IPS-18c (cell line): Measurements from ENCODE around the gene CLPSL2.

ENCODE experiments used
- H3K4me3 ChIP-seq: 2 replicates; pipeline ENCODE4 v1.7.0; 2013; ENCODE audit warnings: low read depth, mild to moderate bottlenecking, low read length, moderate library complexity; ENCODE audit not compliant: insufficient read depth
- H3K9me3 ChIP-seq: one replicate; pipeline ENCODE4 v1.6.1; 2013; ENCODE audit warnings: mild to moderate bottlenecking, low read length, moderate library complexity; ENCODE audit not compliant: control insufficient read depth, insufficient read depth

Gene CLPSL2

DNA sequence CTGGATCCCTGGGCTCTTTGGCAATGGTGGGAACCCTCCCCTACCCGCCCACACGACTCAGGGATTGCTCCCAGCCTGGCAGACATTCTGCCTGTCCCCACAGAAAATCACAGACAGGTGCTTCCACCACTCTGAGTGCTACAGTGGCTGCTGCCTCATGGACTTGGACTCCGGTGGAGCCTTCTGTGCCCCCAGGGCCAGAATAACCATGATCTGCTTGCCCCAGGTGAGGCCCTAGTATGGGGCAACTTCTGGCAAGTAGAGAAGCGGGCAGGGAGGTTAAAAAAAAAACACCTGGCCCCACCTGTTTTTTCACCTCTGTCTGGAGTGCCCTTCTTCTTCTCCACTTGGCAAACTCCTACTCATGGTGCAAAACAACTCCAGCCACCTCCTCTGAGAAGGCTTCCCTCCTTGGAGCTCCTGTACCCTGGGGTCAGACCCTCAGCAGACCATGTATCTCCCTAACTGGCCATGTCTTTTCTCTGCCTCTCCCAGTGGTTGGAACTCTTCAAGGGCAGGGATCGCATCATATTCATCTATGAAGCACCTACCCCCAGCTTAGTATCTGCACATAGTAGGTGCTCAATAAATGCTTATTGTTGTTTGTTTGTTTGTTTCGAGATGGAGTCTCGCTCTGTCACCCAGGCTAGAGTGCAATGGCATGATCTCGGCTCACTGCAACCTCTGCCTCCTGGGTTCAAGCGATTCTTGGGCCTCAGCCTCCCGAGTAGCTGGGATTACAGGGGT is 1.1 kb downstream of the CLPSL2 start:
- Histone ChIP-seq H3K9me3 (no peaks in the 10 kb centered on the region), H3K4me3 (no peak overlapping the region; the same call in 1 of the 2 replicates)

DNA sequence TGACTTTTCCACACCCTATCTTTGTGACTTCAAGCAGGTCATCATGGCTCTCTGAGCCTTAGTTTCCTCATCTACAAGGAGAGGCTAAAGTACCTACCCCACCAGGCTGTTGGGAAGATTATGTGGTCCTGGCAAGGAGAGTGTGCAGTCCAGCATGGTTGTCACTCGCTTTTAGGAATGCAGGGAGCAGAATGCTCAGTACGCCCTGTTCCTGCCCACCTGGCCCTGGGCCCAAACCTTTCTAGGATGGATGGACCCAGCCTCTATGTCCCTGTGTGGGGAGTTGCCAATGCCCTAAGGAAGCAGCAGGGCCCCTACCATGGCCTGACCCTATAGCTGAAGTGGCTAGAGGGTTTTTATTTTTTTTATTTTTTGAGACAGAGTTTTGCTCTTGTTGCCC is 2.0 kb downstream of the CLPSL2 start:
- H3K4me3 ChIP-seq = no peak overlapping the region
- H3K9me3 ChIP-seq = no peaks in the 10 kb centered on the region

DNA sequence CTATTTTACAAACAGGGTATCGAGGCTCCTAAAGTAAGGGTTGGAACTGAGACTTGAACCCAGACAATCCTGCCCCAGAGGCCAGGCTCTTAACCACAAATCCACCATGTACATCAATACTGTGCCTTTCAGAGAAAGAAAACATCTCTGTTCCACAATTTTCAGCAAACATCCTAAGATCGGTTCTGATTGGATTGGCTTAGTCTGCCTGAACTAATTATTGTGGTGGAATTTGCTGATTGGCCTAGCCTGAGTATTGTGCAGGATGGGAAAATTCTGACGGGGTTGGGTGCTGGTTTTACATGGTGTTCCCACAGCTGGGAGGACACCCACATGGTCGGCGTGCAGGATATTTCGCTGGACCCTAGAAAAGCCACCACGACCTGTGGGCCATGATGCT is 4.3 kb downstream of the CLPSL2 start, which contains the start of gene CLPSL1:
CLPSL1 (plus strand) TSS at position 301 of the 400 bp plus-strand sequence; CDS start at position 393, 92 bp downstream.
- no peaks in the 10 kb centered on the region for H3K9me3 ChIP-seq
- no peak within 1 kb of the TSS for H3K4me3 ChIP-seq

DNA sequence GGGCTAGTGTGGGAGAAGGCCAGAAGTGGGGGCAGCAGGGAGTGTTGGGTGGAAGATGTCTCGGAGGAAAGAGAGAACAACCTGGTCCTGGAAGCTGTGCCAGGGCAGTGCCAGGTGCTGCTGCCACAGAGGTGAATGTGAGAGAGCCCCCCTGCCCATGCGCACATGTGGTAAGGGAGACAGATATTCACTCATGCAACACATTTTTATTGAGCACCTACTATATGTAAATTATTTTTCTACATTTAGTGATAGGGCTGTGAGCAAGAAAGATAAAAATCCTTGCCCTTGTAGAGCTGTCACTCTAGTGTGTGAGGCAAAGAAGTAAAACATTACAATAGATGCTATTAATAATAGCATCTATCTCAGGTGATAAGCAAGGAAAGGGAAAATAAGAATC is 4.9 kb downstream of the CLPSL2 start:
- Histone ChIP-seq H3K9me3 (no peaks in the 10 kb centered on the region), H3K4me3 (no peak overlapping the region)

DNA sequence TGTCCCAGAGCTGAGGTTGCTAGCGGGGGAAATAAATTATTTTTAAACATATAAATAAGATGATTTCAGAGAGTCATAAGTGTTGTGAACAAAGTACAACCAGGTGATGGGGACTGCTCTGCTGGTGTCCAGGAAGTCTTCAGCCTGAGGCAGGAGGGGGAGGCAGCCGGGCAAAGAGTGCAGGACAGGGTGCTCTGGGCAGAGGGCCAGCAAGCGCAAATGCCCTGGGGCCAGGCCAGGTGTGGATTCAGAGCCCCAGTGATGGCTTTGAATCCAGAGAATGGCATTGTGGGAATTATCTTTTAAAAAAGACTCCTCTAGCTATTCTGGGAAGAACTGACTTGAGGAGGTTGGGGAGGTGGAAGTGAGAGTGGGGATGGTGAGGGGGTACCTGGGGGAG is 6.0 kb downstream of the CLPSL2 start:
- no peaks in the 10 kb centered on the region for H3K9me3 ChIP-seq
- no peak overlapping the region for H3K4me3 ChIP-seq

DNA sequence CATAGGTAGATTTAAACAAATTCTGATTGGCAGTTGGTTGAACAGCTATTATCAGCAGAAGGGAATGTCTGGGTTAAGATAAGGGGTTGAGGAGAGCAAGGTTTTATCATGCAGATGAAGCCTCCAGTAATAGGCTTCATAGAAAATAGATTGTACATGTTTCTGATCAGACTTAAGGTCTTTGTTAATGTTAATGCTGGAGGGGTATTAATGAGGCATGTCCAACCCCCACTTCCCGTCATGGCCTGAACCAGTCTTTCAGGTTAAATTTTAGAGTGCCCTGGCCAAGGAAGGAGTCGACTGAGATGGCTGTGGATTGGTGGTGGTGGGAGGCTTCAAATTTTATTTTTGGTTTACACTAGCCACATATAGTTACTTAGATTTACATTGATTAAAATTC is 7.8 kb downstream of the CLPSL2 start:
- Histone ChIP-seq H3K9me3 (no peaks in the 10 kb centered on the region), H3K4me3 (no peak overlapping the region)

DNA sequence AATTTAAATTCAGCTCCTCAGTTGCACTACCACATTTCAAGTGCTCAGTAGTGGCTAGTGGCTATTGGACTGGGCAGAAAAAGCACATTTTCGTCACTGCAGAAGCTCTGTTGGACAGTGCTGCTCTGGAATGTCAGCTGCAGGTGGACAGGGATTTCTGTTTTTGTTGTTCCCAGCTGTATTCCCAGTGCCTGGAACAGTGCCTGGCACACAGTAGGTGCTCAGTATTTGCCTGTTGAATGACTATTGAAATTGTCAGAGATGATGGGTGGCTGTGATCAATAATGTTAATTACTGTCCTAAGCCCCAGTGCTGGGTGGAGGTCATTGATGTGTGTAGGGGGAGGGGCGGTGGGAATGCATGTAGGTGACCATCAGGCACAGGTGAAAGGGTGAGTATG is 9.9 kb downstream of the CLPSL2 start:
- H3K4me3 ChIP-seq = no peak overlapping the region

DNA sequence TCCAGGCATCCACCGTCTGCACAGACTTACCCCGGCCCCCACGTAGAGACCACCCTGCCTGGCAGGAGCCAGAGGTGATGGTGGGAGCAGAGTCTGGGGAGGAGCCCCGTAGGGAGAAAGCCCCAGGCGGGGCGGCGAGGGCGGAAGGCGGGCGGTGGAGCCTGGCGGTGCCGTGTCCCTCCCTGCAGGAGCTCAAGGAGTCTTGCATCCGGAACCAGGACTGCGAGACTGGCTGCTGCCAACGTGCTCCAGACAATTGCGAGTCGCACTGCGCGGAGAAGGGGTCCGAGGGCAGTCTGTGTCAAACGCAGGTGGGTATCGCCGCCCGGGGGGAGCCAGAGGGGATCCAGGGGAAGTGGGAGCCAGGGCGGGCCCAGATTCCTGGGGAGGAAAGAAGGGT is 10.4 kb downstream of the CLPSL2 start:
- no peak overlapping the region for H3K4me3 ChIP-seq
- no peaks in the 10 kb centered on the region for H3K9me3 ChIP-seq

More for the DNA sequence above, 9.9 kb downstream of the CLPSL2 start:
- no peaks in the 10 kb centered on the region for H3K9me3 ChIP-seq

DNA sequence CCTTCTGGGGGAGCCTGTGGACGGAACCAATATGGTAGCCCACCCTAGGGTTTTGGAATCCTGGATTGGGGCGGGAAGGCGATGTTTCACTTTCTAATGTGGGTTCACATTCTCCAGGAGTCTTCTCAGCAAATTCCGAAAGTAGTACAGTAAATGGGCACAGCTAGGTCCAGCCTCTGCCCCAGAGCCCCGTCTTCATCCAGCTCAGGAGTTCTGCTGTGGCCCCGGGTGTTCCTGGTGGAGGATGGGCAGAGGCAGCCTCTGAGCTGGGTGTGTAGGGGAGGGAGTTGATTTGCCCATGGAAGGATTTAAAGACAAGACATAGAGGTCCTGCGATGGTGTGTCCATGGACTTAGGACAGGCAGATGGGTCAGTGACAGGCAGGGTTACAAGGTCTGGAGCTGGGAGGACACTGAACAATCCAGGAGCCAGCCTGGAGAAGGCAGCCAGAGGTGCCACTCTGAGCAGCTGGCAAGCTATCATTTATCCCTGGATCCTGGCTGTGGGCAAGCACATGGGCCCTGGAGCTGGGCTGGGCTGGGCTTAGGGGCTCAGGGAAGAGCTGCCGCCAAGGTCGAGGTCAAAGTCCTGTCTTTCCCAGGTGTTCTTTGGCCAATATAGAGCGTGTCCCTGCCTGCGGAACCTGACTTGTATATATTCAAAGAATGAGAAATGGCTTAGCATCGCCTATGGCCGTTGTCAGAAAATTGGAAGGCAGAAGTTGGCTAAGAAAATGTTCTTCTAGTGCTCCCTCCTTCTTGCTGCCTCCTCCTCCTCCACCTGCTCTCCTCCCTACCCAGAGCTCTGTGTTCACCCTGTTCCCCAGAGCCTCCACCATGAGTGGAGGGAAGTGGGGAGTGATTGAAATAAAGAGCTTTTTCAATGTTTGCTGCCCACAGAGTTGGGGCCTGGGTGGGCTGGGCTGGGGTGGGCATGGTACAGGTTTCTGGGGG is 11.1 kb downstream of the CLPSL2 start:
- Histone ChIP-seq H3K4me3 (no peak overlapping the region), H3K9me3 (no peaks in the 10 kb centered on the region)

DNA sequence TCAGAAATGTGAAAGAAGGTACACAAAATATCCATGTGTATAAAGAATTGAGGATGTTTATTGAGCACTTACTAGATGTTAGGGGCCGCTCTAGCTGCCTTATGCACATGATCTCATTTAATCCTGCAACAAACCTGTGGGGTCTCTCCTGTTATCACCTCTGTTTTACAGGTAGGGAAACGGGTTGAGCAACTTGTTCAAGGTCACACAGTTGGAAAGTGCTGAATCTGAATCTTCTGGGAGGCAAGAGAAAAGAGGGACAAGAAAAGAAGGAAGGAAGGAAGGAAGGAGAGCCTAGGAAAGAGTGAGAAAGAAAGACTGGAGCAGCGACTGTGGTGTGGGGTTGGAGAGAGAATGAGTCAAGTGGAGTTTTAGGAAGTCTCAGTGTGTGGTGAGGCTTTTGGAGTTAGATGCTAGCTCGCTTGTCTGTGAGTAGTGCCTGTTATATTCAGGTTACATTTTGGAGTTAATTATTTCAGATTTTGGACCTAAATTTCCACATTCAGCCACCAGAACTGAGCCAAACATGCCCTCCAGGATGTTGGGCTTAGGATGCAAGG is 12.1 kb downstream of the CLPSL2 start:
- no peaks in the 10 kb centered on the region for H3K9me3 ChIP-seq
- H3K4me3 ChIP-seq = no peak overlapping the region

DNA sequence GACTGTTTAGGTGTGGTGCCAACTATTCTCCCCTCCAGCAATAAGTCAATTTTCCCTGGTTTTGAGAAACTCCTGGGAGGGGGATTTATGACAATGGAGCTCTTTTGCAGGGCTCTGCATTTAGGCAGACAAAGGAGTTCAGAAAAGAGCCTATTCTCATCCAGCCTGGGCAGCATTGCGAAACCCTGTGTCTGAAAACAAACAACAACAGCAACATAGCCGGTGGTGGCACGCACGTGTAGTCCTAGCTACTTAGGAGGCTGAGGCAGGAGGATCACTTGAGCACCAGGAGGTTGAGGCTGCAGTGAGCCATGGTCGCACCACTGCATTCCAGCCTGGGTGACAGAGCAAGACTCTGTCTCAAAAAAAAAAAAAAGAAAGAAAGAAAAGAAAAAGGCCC is 14.3 kb downstream of the CLPSL2 start:
- Histone ChIP-seq H3K4me3 (no peak overlapping the region), H3K9me3 (no peaks in the 10 kb centered on the region)

DNA sequence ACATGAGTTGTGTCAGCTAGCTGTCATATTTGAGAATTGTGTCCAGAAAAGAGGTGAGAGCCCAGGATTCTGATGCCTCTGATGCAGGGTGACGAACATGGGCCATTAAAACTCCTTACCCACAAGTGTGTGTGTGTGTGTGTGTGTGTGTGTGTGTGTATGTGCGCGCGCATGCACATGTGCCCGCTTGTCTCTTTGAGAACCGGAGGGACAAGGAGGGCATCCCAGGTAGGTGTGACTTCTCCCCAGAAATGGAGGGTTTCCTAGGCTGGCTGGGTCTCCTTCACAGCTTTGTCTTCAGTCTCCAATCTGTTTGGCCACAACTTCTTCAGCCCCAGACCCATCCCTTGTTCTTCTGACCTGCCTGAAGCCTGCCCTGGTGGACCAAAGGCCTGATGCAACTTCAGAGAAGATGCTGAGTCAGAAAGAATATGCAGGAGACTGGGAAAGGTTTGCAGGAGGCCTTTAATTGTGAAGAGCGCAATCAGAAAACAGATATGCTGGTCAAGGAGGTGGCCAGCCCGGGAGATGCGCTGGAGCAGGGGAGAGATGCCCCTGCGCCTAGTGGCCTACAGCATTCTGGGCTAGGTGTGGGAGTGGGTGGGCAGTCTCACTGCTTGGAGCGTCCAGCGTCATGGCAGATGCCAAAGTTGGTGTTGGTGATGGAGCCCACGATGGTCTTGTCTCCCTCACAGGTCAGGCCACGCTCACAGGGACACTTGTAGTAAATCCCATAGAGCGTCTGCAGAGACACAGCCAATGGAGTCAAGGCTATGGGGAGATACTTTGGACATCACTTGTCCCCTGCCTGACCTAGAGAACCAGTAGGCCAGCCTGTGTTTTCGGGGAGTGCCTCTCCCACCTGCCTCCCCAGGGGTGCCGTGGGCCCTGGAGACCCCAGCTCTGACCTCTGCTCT is 18.4 kb downstream of the CLPSL2 start:
- H3K9me3 ChIP-seq = no peaks in the 10 kb centered on the region
- H3K4me3 ChIP-seq = no peak overlapping the region

DNA sequence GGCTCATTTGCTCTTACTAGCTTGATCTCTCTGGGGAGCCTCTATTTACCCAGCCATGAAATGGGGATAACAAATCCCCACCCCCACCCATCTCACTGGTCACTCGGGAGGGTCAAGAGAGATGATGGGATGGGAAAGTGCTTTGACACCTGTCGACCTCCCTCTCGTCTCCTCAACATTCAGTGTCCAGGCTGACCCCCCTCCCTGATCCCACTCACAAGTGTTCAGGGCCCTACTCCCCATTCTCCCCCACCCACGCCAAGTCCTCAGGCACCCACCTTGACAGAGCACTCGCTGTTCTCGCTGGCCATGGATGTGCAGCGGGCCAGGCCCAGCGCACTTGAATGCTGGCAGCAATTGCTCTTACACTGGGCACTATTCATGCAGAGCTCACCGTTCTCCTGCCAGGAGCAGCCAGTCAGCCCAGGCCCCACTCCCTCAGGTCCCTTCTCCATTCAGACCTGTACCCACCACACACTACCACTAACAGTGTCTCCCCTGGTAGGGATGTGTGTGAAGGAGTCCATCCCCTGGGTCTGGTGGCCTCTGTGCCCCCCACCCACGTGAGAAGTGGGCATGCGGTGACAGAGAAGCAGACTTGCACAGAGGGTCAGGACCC is 19.2 kb downstream of the CLPSL2 start:
- no peak overlapping the region for H3K4me3 ChIP-seq
- no peaks in the 10 kb centered on the region for H3K9me3 ChIP-seq

DNA sequence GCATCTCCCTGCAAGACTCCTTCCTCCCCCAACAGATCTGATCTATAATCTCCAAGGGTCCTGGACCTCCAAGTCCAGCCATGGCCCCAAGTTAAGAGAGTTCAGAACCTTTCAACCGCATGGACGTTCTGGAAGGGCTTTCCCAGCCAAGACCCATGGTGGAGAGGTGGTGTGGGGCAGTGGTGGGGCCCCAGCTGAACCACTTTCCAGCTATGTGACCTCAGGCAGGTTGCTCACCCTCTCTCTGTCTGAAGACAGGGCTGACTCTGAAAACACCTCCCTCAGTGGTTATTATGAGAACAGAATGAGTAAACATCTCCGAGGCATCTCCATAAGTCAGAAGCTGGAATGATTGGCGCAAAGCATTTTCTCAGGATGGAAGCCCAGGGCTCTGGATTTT is 19.8 kb downstream of the CLPSL2 start:
- H3K4me3 ChIP-seq = no peak overlapping the region
- H3K9me3 ChIP-seq = no peaks in the 10 kb centered on the region

DNA sequence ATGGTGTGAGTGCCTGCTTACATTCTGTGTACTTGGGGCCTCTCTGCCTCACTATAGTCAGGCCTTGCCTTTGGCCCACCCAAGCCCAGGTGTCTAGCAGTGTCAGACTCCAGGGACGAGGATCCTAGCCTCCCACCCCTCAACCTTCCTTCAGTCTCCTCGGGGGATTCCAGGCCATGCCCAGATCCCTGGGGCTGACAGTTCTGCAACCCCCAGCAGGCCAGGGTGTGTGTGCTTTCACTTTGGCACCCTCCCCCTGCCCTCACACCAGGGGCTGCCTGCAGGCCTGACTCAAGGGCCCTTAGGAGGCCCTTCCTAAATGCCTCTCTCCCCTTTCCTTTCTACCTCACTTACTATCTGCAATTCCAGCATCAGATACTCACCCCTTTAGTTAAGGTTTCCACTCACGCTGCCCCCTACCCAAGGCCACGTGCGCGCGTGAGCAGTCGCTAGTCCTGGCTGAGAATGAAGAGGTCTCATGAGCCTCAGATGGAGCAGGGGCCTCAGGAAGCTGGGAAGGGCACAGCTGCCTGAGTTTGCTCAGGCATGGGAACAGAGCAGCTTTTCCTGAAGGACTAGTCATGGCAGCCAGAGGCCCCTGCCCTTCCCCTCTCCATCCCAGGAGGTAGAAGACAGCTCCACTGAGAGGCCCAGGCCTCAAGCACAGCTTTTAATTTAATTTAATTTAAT is 21.6 kb downstream of the CLPSL2 start:
- H3K4me3 ChIP-seq = no peak overlapping the region; the same call in 1 of the 2 replicates
- no peaks in the 10 kb centered on the region for H3K9me3 ChIP-seq

DNA sequence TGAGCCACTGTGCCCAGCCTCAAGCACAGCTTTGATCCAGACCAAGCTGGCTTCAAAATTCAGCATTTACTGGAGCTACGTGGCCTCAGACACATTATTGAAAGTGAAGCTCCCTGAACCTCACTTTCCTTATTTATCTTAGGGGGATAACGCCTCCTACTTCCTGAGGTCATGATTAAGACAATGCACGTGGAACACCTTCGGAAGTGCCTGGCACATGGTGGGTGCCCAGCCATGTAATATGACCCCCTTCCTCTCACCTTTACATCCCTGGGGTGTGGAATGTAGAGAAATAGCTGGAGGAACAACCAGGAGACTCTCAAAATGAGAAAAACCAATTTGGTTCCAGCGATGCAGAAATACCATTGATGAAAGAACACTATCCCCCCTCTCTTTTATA is 22.3 kb downstream of the CLPSL2 start:
- H3K4me3 ChIP-seq = no peak overlapping the region
- no peaks in the 10 kb centered on the region for H3K9me3 ChIP-seq
